GM21529 (cell line): Measurements from ENCODE around the gene RHO.
A peak's percentile ranks its signal among the peaks of the same experiment; 100 is the strongest.

ENCODE experiments used
- ATAC-seq: cut with Tn5 transposase; IDR thresholded peaks from one replicate; pipeline ENCODE4 v1.9.1; 2021; ENCODE audit not compliant: unreplicated experiment

The RHO gene

GRCh38 chr3:129575997-129576384, 47.6 kb downstream of the RHO start:
- no peak for ATAC-seq

GRCh38 chr3:129576514-129577352, 48.3 kb downstream of the RHO start:
- peak; percentile 61 for ATAC-seq

DNA sequence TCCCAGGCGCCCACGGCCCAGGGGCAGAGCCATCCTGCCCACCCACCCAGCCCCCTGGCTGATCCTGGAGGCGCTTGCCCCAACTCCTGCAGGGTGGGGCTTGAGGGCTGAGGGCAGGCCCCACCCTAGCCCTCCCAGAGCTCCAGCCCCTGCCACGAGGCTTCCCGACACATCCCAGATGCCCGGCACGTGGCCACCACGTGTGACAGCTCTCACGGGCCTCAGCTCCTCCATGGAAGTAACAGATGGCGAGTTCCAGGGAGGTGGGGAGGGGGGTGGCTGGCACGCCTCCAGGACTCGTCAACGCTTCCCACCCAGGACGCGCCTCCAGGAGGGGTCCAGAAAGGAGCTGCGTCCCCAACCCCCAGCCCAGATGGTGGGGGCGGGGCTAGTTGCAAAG, 48.9 kb downstream of the RHO start:
- no peak for ATAC-seq

GRCh38 chr3:129577925-129578786, 49.7 kb downstream of the RHO start:
- peak; percentile 51 for ATAC-seq

GRCh38 chr3:129579991-129580390, 51.6 kb downstream of the RHO start:
- ATAC-seq, result no peak

DNA sequence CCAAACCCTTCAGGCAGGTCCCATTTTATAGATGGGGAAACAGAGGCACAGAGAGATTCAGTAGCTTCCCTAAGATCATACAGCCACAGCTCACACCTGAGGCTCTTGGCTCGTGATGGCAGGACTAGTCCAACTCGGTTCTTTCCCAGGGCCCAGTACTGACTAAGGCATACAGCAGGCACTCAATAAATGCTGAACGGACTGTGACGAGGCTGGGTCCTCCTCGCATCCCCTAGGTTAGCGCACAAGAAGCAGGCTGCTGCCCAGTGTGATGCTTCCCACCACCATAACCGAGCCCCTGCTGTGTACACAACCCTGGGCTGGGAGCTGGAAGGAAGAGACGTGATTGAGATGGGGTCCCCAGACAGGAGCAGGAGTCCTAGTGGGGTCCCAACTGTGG, 53.2 kb downstream of the RHO start:
- ATAC-seq, result no peak

GRCh38 chr3:129582799-129583198, 54.4 kb downstream of the RHO start:
- ATAC-seq, result no peak

GRCh38 chr3:129583289-129583688, 54.9 kb downstream of the RHO start:
- no peak for ATAC-seq

DNA sequence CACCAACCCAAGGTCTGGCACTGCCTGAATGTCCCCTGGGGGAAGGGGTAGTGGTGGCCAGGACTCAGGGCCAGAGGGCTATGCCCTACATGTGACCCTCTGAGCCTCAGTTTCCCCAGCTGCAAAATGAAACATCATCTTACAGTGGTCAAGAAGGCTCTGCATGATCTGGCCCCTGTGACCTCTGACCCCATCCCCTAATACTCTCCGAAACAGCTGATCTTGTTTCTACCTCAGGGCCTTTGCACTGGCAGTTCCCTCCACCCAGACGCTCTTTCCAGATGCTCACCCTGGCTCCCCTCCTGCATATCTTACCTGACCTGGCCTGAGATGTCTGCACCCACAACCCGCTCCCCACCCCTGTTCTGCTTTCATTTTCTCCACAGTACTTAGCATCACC, 56.2 kb downstream of the RHO start:
- ATAC-seq, result no peak
